Body of pancreas (tissue), 4 donors: ENCODE results near the gene ACAA1. TPM values are rescaled to one million over a fixed set of nuclear protein-coding genes. Genes with fewer than 3 reads are reported as not detected.

Experiments used
- ATAC-seq: fragments of 150-250 bp; one replicate; pipeline ENCODE4 v1.9.1; 2016
- DNase-seq, 4 donors: peaks; one replicate each; pipeline ENCODE4 v3.0.0-alpha.2; 2019
- H3K27ac ChIP-seq, 4 donors: fragments of 200-600 bp; sonication (generic); 1 replicate in 3 of 4; 2 replicates in 1 of 4; pipeline versions ENCODE4 v1.5.1 to v1.6.1; 2016 to 2019; ENCODE audit warnings: mild to moderate bottlenecking in 1 of 4, mixed read lengths in 1 of 4, moderate library complexity in 1 of 4
- H3K27me3 ChIP-seq, 2 donors: fragments of 200-600 bp; sonication (generic); one replicate each; pipeline ENCODE4 v1.6.0; 2016; ENCODE audit warnings: mild to moderate bottlenecking in 1 of 2
- H3K36me3 ChIP-seq, 2 donors: fragments of 200-600 bp; sonication (generic); replicated peaks in 1 of 2; 2 replicates each; pipeline ENCODE4 v1.5.1; 2016; ENCODE audit warnings: low read depth in 2 of 2; ENCODE audit not compliant: insufficient read depth in 1 of 2
- H3K4me1 ChIP-seq: fragments of 200-600 bp; sonication (generic); one replicate; pipeline ENCODE4 v1.6.0; 2016
- H3K4me3 ChIP-seq, 2 donors: fragments of 200-600 bp; sonication (generic); 1 replicate in 1 of 2; 2 replicates in 1 of 2; pipeline ENCODE4 v1.5.1; 2016 to 2019
- H3K9me3 ChIP-seq, 3 donors: fragments of 200-600 bp; sonication (generic); 1 replicate in 2 of 3; 2 replicates in 1 of 3; pipeline ENCODE4 v1.5.1; 2016
- POLR2A ChIP-seq, 3 donors: fragments of 450-650 bp; IDR thresholded peaks; one replicate each; pipeline ENCODE4 v1.6.1; 2016; ENCODE audit warnings: antibody characterized with exemption in 3 of 3, mild to moderate bottlenecking in 2 of 3
- WGBS, 2 donors: methylation state at CpG; one replicate each; pipeline ENCODE4 v1.1.5; 2017; 5-methylcytosine and 5-hydroxymethylcytosine counted together
- intact Hi-C: fragments of 100-400 bp; cut with DNase I; formaldehyde crosslinking; loops from one replicate; pipeline ENCODE4 v1.15.1; 2023
- total RNA-seq, 2 donors: library from RNA; depleted of rRNA; stranded (reverse); fragments of >200 nt; gene quantifications; one replicate each; pipeline ENCODE4 v1.1.0, GENCODE V29; 2016
- TF ChIP-seq, protein P1 (sequence below), 7 experiments: fragments of 450-650 bp in 4 of 7; fragments of 200-600 bp in 3 of 7; sonication (generic) in 3 of 7; IDR thresholded peaks; one replicate each; pipeline ENCODE4 v1.5.1; 2016 to 2019; ENCODE audit warnings: antibody characterized with exemption in 7 of 7

The ACAA1 gene
- total RNA-seq, 2 donors from 2014 or later: 91.8 to 92.6 TPM

DNA sequence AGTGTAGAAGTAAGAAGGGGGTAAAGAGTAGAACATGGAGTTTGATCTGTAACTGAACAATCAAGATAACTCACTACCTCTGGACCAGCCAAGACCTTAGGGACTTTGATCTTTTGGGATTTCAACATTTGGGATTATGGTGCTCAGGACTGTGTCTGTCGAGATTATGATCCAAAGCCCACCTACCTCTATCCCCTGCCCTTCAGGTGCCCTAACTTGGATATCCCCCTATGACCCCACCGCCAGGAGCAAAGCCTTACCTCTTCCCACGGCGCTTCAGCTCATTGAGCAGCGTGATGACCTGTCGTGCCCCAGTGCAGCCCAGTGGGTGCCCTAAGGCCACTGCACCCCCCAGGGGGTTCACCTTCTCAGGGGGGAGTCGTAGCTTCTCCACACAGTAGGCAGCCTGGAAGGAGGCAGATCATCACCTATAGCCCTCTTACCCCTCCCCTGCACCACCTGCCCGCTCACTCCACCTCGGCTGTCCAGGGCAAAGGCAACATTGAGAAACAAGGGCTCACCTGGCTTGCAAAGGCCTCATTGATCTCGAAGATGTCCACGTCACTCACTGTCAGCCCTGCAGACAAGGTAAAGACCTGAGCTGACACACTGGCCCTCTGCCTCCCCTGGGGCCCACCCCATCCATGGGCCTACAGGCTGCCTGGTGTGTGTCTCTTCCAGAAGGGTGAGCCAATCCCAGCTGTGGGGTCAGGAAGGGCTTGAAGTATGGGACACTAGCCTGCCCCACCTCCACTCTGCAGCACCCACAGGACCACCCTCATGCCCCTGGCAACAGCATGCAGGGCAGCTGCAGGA, 11.4 kb downstream of the ACAA1 start:
- Histone ChIP-seq H3K9me3 (no peaks in the 10 kb centered on the region), H3K27me3 (no peaks in the 10 kb centered on the region), H3K4me3 (no peak overlapping the region), H3K27ac (no peak overlapping the region), H3K4me1 (peaks cover 8% of the 10 kb centered on the region), H3K36me3 (peaks cover 21 to 58% of the 10 kb centered on the region in 2 donors)
- TF ChIP-seq, protein P1, sequence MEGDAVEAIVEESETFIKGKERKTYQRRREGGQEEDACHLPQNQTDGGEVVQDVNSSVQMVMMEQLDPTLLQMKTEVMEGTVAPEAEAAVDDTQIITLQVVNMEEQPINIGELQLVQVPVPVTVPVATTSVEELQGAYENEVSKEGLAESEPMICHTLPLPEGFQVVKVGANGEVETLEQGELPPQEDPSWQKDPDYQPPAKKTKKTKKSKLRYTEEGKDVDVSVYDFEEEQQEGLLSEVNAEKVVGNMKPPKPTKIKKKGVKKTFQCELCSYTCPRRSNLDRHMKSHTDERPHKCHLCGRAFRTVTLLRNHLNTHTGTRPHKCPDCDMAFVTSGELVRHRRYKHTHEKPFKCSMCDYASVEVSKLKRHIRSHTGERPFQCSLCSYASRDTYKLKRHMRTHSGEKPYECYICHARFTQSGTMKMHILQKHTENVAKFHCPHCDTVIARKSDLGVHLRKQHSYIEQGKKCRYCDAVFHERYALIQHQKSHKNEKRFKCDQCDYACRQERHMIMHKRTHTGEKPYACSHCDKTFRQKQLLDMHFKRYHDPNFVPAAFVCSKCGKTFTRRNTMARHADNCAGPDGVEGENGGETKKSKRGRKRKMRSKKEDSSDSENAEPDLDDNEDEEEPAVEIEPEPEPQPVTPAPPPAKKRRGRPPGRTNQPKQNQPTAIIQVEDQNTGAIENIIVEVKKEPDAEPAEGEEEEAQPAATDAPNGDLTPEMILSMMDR (IDR thresholded peaks at IDR 0.05): no peak
- TF ChIP-seq POLR2A (IDR thresholded peaks at IDR 0.05): no peak
- DNase-seq: peak in 1 of 4 donors; percentile 3
- 87 to 90% methylated on average over 9 to 10 of the region's 11 CpGs for WGBS, 2 donors
- ATAC-seq: no peak
- intact Hi-C loops: no loop called here

DNA sequence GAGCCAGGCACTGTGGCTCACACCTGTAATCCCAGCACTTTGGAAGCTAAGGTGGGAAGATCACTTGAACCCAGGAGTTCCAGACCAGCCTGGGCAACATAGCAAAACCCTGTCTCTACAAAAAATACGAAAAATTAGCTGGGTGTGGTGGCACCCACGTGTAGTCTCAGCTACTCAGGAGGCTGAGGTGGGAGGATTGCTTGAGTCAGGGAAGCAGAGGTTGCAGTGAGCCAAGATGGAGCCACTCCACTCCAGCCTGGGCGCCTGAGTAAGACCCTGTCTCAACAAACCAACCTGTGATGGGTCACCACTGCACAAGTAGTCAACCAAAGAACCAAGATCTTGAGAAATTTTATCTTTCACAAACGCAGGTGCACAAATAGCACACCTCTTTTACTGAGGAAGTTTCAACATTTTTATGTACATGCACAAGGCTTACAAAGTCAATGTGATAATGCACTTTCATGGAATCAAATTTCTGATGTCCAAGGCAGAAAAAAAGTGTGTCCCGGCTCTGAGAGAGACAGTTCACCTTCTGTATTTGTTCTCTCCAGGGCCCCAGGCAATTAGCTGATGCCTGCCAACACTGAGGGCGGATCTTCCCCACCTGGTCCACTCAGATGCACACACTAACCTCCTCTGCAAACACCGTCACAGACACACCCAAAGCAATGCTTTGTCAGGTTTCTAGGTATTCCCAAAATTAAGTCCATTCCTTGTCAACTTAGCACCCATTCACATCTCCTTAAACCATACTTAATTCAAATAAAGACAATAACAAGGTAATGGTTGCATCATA, 12.4 kb downstream of the ACAA1 start:
- TF ChIP-seq, protein P1 (IDR thresholded peaks at IDR 0.05): no peak
- no peak for TF ChIP-seq POLR2A (IDR thresholded peaks at IDR 0.05)
- no peaks in the 10 kb centered on the region for H3K27me3 ChIP-seq
- no peak overlapping the region for H3K4me3 ChIP-seq
- 68 to 74% methylated on average over 7 of the region's 7 CpGs for WGBS, 2 donors
- peaks cover 4% of the 10 kb centered on the region for H3K4me1 ChIP-seq
- peak in 1 of 4 donors; percentile 2 for DNase-seq
- H3K9me3 ChIP-seq: no peaks in the 10 kb centered on the region
- no peak for ATAC-seq
- H3K36me3 ChIP-seq: peaks cover 16 to 56% of the 10 kb centered on the region in 2 donors
- no peak overlapping the region for H3K27ac ChIP-seq
- intact Hi-C loops: no loop called here

DNA sequence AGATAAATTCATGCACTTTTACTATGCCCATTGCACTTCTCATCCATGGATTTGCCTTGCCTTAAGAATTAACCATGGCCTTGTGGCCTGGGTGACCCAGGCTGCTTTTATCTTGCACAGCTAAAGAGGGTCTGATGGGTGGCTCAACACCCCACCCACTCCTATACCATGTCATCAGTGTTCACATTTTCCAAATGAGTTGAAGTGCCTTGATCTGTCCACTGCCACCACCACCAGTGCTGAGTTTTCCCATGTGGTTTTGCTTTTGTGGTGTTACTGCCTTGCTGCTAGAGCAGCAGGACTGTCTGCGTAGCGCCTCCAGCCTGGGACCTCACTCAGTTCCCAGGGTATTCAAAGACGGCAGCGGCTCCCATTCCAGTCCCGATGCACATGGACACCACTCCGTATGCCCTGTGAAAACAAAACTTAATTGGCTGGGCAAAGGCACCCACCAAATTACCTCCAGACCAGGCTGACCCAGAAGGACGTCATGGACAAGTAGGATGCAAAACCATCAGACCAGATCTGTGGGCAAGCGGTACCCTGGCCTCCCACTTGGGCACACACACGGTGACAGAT, 14.1 kb downstream of the ACAA1 start:
- Histone ChIP-seq H3K4me3 (no peak overlapping the region), H3K27ac (no peak overlapping the region), H3K4me1 (no peaks in the 10 kb centered on the region), H3K9me3 (no peaks in the 10 kb centered on the region), H3K36me3 (peaks cover 15 to 41% of the 10 kb centered on the region in 2 donors), H3K27me3 (no peaks in the 10 kb centered on the region)
- intact Hi-C loops: no loop called here
- 90 to 96% methylated on average over 9 of the region's 9 CpGs for WGBS, 2 donors
- ATAC-seq (no peak), DNase-seq (peak in 1 of 4 donors; percentile 2)
- TF ChIP-seq, protein P1 (IDR thresholded peaks at IDR 0.05): no peak
- no peak for TF ChIP-seq POLR2A (IDR thresholded peaks at IDR 0.05)

DNA sequence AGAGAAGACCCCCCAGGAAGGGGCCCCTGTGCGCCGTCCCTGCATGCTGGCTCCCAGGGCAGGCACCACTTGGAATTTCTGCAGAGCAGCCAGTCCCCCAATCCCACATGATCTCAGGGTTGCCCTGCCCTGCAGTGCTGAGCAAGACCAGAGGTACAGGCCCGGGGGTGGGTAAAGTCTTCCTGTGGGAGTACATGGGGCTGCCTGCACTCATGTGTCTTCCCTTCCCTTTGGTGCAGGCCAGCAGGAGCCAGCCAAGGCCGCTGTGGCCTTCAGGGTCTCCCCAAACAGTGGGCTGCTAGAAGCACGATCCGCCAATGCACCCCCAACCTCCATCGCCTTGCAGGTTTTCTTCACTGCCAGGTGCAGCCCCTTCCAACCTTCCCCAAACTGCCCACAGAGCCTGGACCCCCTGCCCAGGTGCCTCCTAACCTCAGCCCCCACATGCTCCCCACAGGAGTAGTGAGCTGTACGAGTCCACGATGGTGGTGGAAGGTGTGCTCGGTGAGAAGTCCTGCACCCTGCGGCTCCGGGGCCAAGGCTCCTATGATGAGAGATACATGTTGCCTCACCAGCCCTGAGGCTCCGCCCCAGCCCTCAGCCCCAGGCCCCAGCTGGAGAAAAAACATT, 15.0 kb downstream of the ACAA1 start:
- ATAC-seq (no peak), DNase-seq (peak in 3 of 4 donors; percentile 5 to 10 (median 7))
- intact Hi-C loops: no loop called here
- TF ChIP-seq POLR2A (IDR thresholded peaks at IDR 0.05): no peak
- TF ChIP-seq, protein P1 (IDR thresholded peaks at IDR 0.05): no peak
- H3K4me3 ChIP-seq: no peak overlapping the region
- no peaks in the 10 kb centered on the region for H3K9me3 ChIP-seq
- peaks cover 15 to 33% of the 10 kb centered on the region in 2 donors for H3K36me3 ChIP-seq
- no peaks in the 10 kb centered on the region for H3K4me1 ChIP-seq
- WGBS, 2 donors: 90% methylated on average over 6 to 13 of the region's 13 CpGs
- no peak overlapping the region for H3K27ac ChIP-seq
- no peaks in the 10 kb centered on the region for H3K27me3 ChIP-seq
